GM12864 (cell line): Measurements from ENCODE around the gene SART1.
A peak's percentile ranks its signal among the peaks of the same experiment; 100 is the strongest.

Source experiments
- DNase-seq: peaks from one replicate; pipeline ENCODE4 v3.0.0-alpha.2; 2011; ENCODE audit warnings: low read depth
- H3K4me3 ChIP-seq: 2 replicates; pipeline ENCODE4 v1.5.1; 2011; ENCODE audit warnings: mild to moderate bottlenecking, low read depth, low read length, control low read depth
- CTCF ChIP-seq: IDR thresholded peaks from 2 replicates; pipeline ENCODE4 v1.5.1; 2011; ENCODE audit warnings: low read depth, mild to moderate bottlenecking, moderate library complexity, low read length, control low read depth, inconsistent platforms; ENCODE audit errors: missing control alignments

The SART1 gene

GRCh38 chr11:65997286-65997685 lies 35.8 kb downstream of the SART1 start:
- H3K4me3 ChIP-seq = no peak overlapping the region
- TF ChIP-seq CTCF = no peak
- DNase-seq = no peak

GRCh38 chr11:66001942-66002647 lies 40.6 kb downstream of the SART1 start, which contains the start of the genes BANF1 and EIF1AD:
BANF1 (plus strand) TSS chr11:66002503; CDS start chr11:66003251, 748 bp downstream.
EIF1AD (minus strand) TSS chr11:66002157; CDS start chr11:66000389, 1,768 bp downstream.
- no peak for TF ChIP-seq CTCF
- peak; percentile 96 for DNase-seq
- H3K4me3 ChIP-seq = peak within 1 kb of the TSS; percentile 78

GRCh38 chr11:66002648-66003225 lies 41.2 kb downstream of the SART1 start:
- DNase-seq = no peak
- TF ChIP-seq CTCF = no peak

GRCh38 chr11:66003291-66003690 lies 41.8 kb downstream of the SART1 start:
- no peak for DNase-seq
- peak overlapping the region; percentile 78 for H3K4me3 ChIP-seq
- no peak for TF ChIP-seq CTCF

More at GRCh38 chr11:66002648-66003225, 41.2 kb downstream of the SART1 start:
- H3K4me3 ChIP-seq = peak overlapping the region; percentile 78

- no peak overlapping the region for H3K4me3 ChIP-seq
- DNase-seq = no peak
- TF ChIP-seq CTCF = no peak
Measured at GRCh38 chr11:66004186-66004585, 42.7 kb downstream of the SART1 start.

- no peak for DNase-seq
- no peak overlapping the region for H3K4me3 ChIP-seq
- no peak for TF ChIP-seq CTCF
Measured at GRCh38 chr11:66006134-66006890, 44.8 kb downstream of the SART1 start.
